ENCODE data around the gene PPP3CA. TPM values are rescaled to one million over a fixed set of nuclear protein-coding genes. Genes with fewer than 3 reads are reported as not detected.

PPP3CA gene
- total RNA-seq, 1 experiment from 2014 or later: 133 TPM

DNA sequence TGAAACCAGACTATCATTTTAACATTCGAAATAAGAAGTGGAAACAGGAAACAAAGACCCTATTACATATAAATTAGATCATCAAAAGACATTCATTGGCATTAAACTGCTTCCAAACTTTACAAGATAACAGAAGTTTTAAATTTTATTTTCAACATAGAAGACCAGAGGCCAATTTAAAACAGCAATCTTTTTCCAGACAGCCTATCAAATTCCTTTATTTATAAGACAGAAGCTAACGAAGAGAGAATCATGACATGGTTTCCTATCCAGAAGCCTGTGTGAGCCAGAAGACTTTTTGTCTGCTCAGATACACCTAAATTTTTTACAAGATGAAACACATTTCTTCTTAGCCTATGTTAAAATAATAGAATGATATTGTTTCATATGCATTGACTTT is 291.9 kb downstream of the PPP3CA start:
- DNase-seq (ENCODE audit: low read depth, low spot score) (no peak), ATAC-seq (no peak)
- Histone ChIP-seq H3K4me3 (replicated peaks in 1 of 2; ENCODE audit: low read depth in 1 of 2, low read length in 2 of 2) (no peak overlapping the region), H3K27ac (ENCODE audit: low read depth, low read length) (no peak overlapping the region), H3K4me2 (ENCODE audit: low read length) (no peak overlapping the region), H3K4me1 (ENCODE audit: control insufficient read depth in 1 of 2, insufficient read depth in 2 of 2, low read length in 2 of 2) (peaks cover 0 to 3% of the 10 kb centered on the region in 2 experiments; a peak in 1 of 4 replicates), H3K79me2 (ENCODE audit: insufficient read depth, low read length) (no peaks in the 10 kb centered on the region), H4K20me1 (ENCODE audit: insufficient read depth) (no peaks in the 10 kb centered on the region), H3K9ac (ENCODE audit: low read length) (no peak overlapping the region), H2AFZ (ENCODE audit: low read depth, low read length, poor library complexity, severe bottlenecking) (no peak overlapping the region), H3K36me3 (ENCODE audit: control insufficient read depth in 1 of 2, insufficient read depth in 2 of 2, low read length in 2 of 2) (no peaks in the 10 kb centered on the region), H3K9me2 (ENCODE audit: insufficient read depth) (no peaks in the 10 kb centered on the region), H3K27me3 (ENCODE audit: insufficient read depth, low read length) (no peaks in the 10 kb centered on the region), H3K9me3 (ENCODE audit: control insufficient read depth in 1 of 2, insufficient read depth in 1 of 2, low read depth in 1 of 2, low read length in 2 of 2) (no peaks in the 10 kb centered on the region)
- ChIA-PET CTCF (no interaction called here), POLR2A (no interaction called here), RAD21 (ENCODE audit: low non-redundant PET in 1 of 2, low total read pairs in 2 of 2, uncharacterized antibody in 2 of 2, unreplicated experiment in 2 of 2) (no interaction called here)
- no TSS peak for BruUV-seq (replicated peaks)
- intact Hi-C loops (cut with micrococcal nuclease): no loop called here
- TF ChIP-seq EGR1 (IDR thresholded peaks at IDR 0.05; ENCODE audit: low read depth): no peak
- TF ChIP-seq TCF7L2 (IDR thresholded peaks at IDR 0.05; ENCODE audit: borderline replicate concordance, extremely low read depth, insufficient read depth, insufficient read length): no peak
- no peak for TF ChIP-seq ELF1 (IDR thresholded peaks at IDR 0.05; ENCODE audit: borderline replicate concordance, low read depth)
- TF ChIP-seq JUND (IDR thresholded peaks at IDR 0.05): no peak
- TF ChIP-seq, protein P1, sequence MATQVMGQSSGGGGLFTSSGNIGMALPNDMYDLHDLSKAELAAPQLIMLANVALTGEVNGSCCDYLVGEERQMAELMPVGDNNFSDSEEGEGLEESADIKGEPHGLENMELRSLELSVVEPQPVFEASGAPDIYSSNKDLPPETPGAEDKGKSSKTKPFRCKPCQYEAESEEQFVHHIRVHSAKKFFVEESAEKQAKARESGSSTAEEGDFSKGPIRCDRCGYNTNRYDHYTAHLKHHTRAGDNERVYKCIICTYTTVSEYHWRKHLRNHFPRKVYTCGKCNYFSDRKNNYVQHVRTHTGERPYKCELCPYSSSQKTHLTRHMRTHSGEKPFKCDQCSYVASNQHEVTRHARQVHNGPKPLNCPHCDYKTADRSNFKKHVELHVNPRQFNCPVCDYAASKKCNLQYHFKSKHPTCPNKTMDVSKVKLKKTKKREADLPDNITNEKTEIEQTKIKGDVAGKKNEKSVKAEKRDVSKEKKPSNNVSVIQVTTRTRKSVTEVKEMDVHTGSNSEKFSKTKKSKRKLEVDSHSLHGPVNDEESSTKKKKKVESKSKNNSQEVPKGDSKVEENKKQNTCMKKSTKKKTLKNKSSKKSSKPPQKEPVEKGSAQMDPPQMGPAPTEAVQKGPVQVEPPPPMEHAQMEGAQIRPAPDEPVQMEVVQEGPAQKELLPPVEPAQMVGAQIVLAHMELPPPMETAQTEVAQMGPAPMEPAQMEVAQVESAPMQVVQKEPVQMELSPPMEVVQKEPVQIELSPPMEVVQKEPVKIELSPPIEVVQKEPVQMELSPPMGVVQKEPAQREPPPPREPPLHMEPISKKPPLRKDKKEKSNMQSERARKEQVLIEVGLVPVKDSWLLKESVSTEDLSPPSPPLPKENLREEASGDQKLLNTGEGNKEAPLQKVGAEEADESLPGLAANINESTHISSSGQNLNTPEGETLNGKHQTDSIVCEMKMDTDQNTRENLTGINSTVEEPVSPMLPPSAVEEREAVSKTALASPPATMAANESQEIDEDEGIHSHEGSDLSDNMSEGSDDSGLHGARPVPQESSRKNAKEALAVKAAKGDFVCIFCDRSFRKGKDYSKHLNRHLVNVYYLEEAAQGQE (IDR thresholded peaks at IDR 0.05; ENCODE audit: low read depth): no peak
- no peak for TF ChIP-seq SIN3A (IDR thresholded peaks at IDR 0.05; ENCODE audit: low read depth)
- TF ChIP-seq CBX3 (IDR thresholded peaks at IDR 0.05; ENCODE audit: low read depth): no peak
- TF ChIP-seq, protein P2, sequence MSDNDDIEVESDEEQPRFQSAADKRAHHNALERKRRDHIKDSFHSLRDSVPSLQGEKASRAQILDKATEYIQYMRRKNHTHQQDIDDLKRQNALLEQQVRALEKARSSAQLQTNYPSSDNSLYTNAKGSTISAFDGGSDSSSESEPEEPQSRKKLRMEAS (IDR thresholded peaks at IDR 0.05): no peak
- TF ChIP-seq, protein P3, sequence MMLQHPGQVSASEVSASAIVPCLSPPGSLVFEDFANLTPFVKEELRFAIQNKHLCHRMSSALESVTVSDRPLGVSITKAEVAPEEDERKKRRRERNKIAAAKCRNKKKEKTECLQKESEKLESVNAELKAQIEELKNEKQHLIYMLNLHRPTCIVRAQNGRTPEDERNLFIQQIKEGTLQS (IDR thresholded peaks at IDR 0.05): no peak
- TF ChIP-seq SRF (IDR thresholded peaks at IDR 0.05; ENCODE audit: low read depth): no peak

Measured in HCT116 (cell line).